ENCODE measurements around the gene PLA2G4E.

PLA2G4E gene

DNA sequence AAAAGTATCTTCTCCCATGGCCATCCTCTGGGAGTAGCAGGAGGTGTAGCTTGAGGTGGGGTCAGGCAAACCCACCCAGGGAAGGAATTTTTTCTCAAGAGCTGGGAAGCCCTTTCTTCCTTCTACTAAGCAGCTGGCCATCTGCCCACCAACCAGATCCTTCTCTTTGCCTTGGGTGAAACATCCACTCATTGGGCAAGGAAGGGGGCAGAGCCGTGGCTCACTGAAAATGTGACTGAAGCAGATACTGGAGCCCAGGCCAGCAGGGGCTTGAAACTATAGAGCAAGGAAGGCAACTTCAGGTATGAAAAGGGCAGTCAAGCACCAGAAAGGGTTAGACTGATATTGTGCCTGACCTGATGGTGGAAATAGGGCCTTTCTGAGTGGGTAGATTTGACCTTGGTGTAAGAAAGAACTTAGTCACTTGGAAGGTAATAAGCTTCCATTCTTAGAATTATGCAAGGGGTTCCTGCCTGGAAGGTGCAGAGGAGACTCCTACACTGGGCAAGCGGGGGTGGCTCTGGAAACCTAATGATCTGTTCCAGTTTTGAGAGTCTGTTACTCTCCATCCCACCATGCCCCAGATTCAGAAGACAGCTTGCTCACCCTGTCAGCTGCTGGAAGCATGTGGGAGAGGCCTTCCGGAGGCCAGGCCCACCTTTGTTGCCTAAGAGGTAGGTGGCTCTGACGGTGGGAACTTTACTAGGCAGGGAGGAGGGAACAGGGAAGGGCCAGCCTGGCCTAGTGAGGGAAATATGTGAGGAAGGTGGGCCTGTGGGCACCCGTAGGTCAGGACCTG lies 22.0 kb upstream of the PLA2G4E start:
- no peak overlapping the region for H2BK120ac ChIP-seq (ENCODE audit: low read depth, low read length)
- H4K8ac ChIP-seq (ENCODE audit: low read length): no peak overlapping the region
- no peak overlapping the region for H2AFZ ChIP-seq (ENCODE audit: low read depth, low read length)
- DNase-seq: no peak
- no peak overlapping the region for H3K23ac ChIP-seq (ENCODE audit: low read length in 2 of 2)
- peaks cover 16 to 32% of the 10 kb centered on the region in 2 experiments for H3K27me3 ChIP-seq (ENCODE audit: control insufficient read depth in 1 of 2, insufficient read depth in 1 of 2, low read length in 2 of 2)
- no peak overlapping the region for H4K91ac ChIP-seq (ENCODE audit: low read length)
- H3K27ac ChIP-seq (ENCODE audit: low read length, poor library complexity, severe bottlenecking): no peak overlapping the region
- no peaks in the 10 kb centered on the region for H3K9me3 ChIP-seq (ENCODE audit: control insufficient read depth, low read length)
- H2BK12ac ChIP-seq (ENCODE audit: low read length in 2 of 2): no peak overlapping the region
- H3K4me2 ChIP-seq (ENCODE audit: low read length, poor library complexity, severe bottlenecking): no peak overlapping the region
- no peak overlapping the region for H3K4me3 ChIP-seq (ENCODE audit: insufficient read depth in 1 of 2, low read depth in 1 of 2, low read length in 2 of 2)
- H2BK5ac ChIP-seq (ENCODE audit: low read depth, low read length, poor library complexity, severe bottlenecking): no peak overlapping the region
- no peaks in the 10 kb centered on the region for H3K4me1 ChIP-seq (ENCODE audit: control insufficient read depth, insufficient read depth, low read depth, low read length)
- no peaks in the 10 kb centered on the region for H3K79me1 ChIP-seq (replicated peaks; ENCODE audit: low read length, poor library complexity, severe bottlenecking)
- H3K18ac ChIP-seq (ENCODE audit: low read depth in 1 of 2, low read length in 2 of 2): no peak overlapping the region
- H2BK15ac ChIP-seq (ENCODE audit: low read depth, poor library complexity, severe bottlenecking): no peak overlapping the region
- no peak overlapping the region for H3K4ac ChIP-seq (ENCODE audit: low read depth in 1 of 2, low read length in 2 of 2)
- no peak overlapping the region for H3K14ac ChIP-seq (ENCODE audit: low read length in 2 of 2)
- no peak overlapping the region for H3K9ac ChIP-seq (ENCODE audit: low read length)
- no peaks in the 10 kb centered on the region for H3K36me3 ChIP-seq (ENCODE audit: control insufficient read depth in 1 of 2, insufficient read depth in 2 of 2, low read depth in 1 of 2, low read length in 2 of 2)
- H2AK5ac ChIP-seq (ENCODE audit: low read length, severe bottlenecking): no peak overlapping the region
- 80% methylated on average over 5 of the region's 5 CpGs for WGBS

DNA sequence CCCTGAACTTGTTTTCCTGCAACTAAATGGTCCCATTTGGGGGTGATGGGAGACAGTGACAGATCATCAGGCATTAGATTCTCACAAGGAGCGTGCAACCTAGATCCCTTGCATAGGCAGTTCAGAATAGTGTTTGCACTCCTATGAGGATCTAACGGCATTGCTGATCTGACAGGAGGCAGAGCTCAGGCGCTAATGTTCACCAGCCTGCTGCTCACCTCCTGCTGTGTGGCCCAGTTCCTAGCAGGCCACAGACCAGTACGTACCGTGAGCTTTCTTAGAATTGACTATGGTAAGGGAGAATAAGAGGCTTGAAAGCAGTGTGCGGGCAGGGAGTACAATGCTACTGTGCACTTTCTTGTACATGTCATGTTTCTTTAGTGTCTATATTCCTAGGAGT lies 17.6 kb upstream of the PLA2G4E start:
- no peak overlapping the region for H4K91ac ChIP-seq (ENCODE audit: low read length)
- no peak overlapping the region for H3K4ac ChIP-seq (ENCODE audit: low read depth in 1 of 2, low read length in 2 of 2)
- peaks cover 0 to 10% of the 10 kb centered on the region in 2 experiments for H3K27me3 ChIP-seq (ENCODE audit: control insufficient read depth in 1 of 2, insufficient read depth in 1 of 2, low read length in 2 of 2)
- H3K4me2 ChIP-seq (ENCODE audit: low read length, poor library complexity, severe bottlenecking): no peak overlapping the region
- 86% methylated on average over 5 of the region's 6 CpGs for WGBS
- H2BK5ac ChIP-seq (ENCODE audit: low read depth, low read length, poor library complexity, severe bottlenecking): no peak overlapping the region
- no peaks in the 10 kb centered on the region for H3K79me1 ChIP-seq (replicated peaks; ENCODE audit: low read length, poor library complexity, severe bottlenecking)
- H3K18ac ChIP-seq (ENCODE audit: low read depth in 1 of 2, low read length in 2 of 2): no peak overlapping the region
- H2AK5ac ChIP-seq (ENCODE audit: low read length, severe bottlenecking): no peak overlapping the region
- H2BK12ac ChIP-seq (ENCODE audit: low read length in 2 of 2): no peak overlapping the region
- no peak overlapping the region for H2AFZ ChIP-seq (ENCODE audit: low read depth, low read length)
- no peak overlapping the region for H3K9ac ChIP-seq (ENCODE audit: low read length)
- H4K8ac ChIP-seq (ENCODE audit: low read length): no peak overlapping the region
- no peak overlapping the region for H3K27ac ChIP-seq (ENCODE audit: low read length, poor library complexity, severe bottlenecking)
- no peaks in the 10 kb centered on the region for H3K9me3 ChIP-seq (ENCODE audit: control insufficient read depth, low read length)
- no peak for DNase-seq
- no peak overlapping the region for H3K14ac ChIP-seq (ENCODE audit: low read length in 2 of 2)
- no peaks in the 10 kb centered on the region for H3K36me3 ChIP-seq (ENCODE audit: control insufficient read depth in 1 of 2, insufficient read depth in 2 of 2, low read depth in 1 of 2, low read length in 2 of 2)
- H2BK15ac ChIP-seq (ENCODE audit: low read depth, poor library complexity, severe bottlenecking): no peak overlapping the region
- H2BK120ac ChIP-seq (ENCODE audit: low read depth, low read length): no peak overlapping the region
- H3K4me3 ChIP-seq (ENCODE audit: insufficient read depth in 1 of 2, low read depth in 1 of 2, low read length in 2 of 2): no peak overlapping the region
- H3K23ac ChIP-seq (ENCODE audit: low read length in 2 of 2): no peak overlapping the region
- H3K4me1 ChIP-seq (ENCODE audit: control insufficient read depth, insufficient read depth, low read depth, low read length): peaks cover 2% of the 10 kb centered on the region

DNA sequence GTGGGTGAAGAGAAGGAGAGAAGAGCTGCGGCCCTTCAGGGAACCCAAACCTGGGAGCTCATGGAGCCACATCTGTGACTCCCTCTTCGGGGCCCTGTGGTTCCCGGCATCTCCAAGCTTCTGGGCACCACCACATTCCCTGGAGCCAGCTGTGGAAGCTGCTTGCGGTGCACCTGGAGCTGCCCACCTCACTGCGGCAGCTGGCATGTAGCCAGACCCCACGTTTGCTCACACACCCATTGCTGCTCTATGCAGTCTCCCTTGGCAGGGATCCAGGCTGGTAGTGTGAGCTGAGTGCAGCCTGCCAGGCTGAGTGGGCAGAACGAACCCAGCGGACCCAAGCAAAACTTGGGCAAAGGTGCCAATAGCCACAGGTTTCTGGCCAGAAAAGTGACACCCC lies 16.8 kb upstream of the PLA2G4E start:
- no peak overlapping the region for H3K23ac ChIP-seq (ENCODE audit: low read length in 2 of 2)

DNA sequence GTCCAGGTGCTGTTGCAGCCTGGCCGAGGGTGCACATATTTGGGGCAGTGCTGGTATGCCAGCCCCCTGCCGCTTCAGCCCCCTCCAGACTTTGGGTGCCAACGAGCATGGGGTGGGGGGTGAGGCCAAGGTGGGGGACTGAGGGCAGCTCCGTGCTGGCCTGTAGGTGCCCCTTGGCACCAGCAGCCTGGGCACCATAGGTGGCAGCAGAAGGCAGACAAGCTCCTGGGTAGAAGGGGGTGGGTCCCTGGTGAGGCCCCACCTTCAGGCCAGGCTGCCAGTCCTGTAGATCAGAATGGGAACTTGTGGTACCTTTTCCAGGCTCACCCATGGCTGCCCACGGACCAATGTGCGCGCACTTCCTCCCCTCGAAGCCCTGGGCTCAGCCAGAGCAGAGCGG lies 16.1 kb upstream of the PLA2G4E start:
- WGBS: 95% methylated on average over 9 of the region's 9 CpGs
- Histone ChIP-seq H2AK5ac (ENCODE audit: low read length, severe bottlenecking) (no peak overlapping the region), H3K4ac (ENCODE audit: low read depth in 1 of 2, low read length in 2 of 2) (no peak overlapping the region), H3K4me2 (ENCODE audit: low read length, poor library complexity, severe bottlenecking) (no peak overlapping the region), H2BK120ac (ENCODE audit: low read depth, low read length) (no peak overlapping the region), H3K4me3 (ENCODE audit: insufficient read depth in 1 of 2, low read depth in 1 of 2, low read length in 2 of 2) (no peak overlapping the region), H3K36me3 (ENCODE audit: control insufficient read depth in 1 of 2, insufficient read depth in 2 of 2, low read depth in 1 of 2, low read length in 2 of 2) (no peaks in the 10 kb centered on the region), H3K14ac (ENCODE audit: low read length in 2 of 2) (no peak overlapping the region), H2BK5ac (ENCODE audit: low read depth, low read length, poor library complexity, severe bottlenecking) (no peak overlapping the region), H3K27me3 (ENCODE audit: control insufficient read depth in 1 of 2, insufficient read depth in 1 of 2, low read length in 2 of 2) (peaks cover 0 to 11% of the 10 kb centered on the region in 2 experiments), H4K91ac (ENCODE audit: low read length) (no peak overlapping the region), H3K79me1 (replicated peaks; ENCODE audit: low read length, poor library complexity, severe bottlenecking) (no peaks in the 10 kb centered on the region), H3K27ac (ENCODE audit: low read length, poor library complexity, severe bottlenecking) (no peak overlapping the region), H2BK12ac (ENCODE audit: low read length in 2 of 2) (no peak overlapping the region), H2AFZ (ENCODE audit: low read depth, low read length) (no peak overlapping the region), H3K9ac (ENCODE audit: low read length) (no peak overlapping the region), H2BK15ac (ENCODE audit: low read depth, poor library complexity, severe bottlenecking) (no peak overlapping the region), H3K23ac (ENCODE audit: low read length in 2 of 2) (no peak overlapping the region), H4K8ac (ENCODE audit: low read length) (no peak overlapping the region), H3K9me3 (ENCODE audit: control insufficient read depth, low read length) (peaks cover 4% of the 10 kb centered on the region), H3K4me1 (ENCODE audit: control insufficient read depth, insufficient read depth, low read depth, low read length) (peaks cover 2% of the 10 kb centered on the region), H3K18ac (ENCODE audit: low read depth in 1 of 2, low read length in 2 of 2) (no peak overlapping the region)
- DNase-seq: no peak

More for the DNA sequence above, 16.8 kb upstream of the PLA2G4E start:
- H2BK15ac ChIP-seq (ENCODE audit: low read depth, poor library complexity, severe bottlenecking): no peak overlapping the region
- DNase-seq: no peak
- H3K27me3 ChIP-seq (ENCODE audit: control insufficient read depth in 1 of 2, insufficient read depth in 1 of 2, low read length in 2 of 2): peaks cover 0 to 10% of the 10 kb centered on the region in 2 experiments
- H2AFZ ChIP-seq (ENCODE audit: low read depth, low read length): no peak overlapping the region
- no peak overlapping the region for H3K14ac ChIP-seq (ENCODE audit: low read length in 2 of 2)
- H2BK12ac ChIP-seq (ENCODE audit: low read length in 2 of 2): no peak overlapping the region
- H3K4me1 ChIP-seq (ENCODE audit: control insufficient read depth, insufficient read depth, low read depth, low read length): peaks cover 2% of the 10 kb centered on the region
- H2AK5ac ChIP-seq (ENCODE audit: low read length, severe bottlenecking): no peak overlapping the region
- H4K91ac ChIP-seq (ENCODE audit: low read length): no peak overlapping the region
- H3K18ac ChIP-seq (ENCODE audit: low read depth in 1 of 2, low read length in 2 of 2): no peak overlapping the region
- no peaks in the 10 kb centered on the region for H3K36me3 ChIP-seq (ENCODE audit: control insufficient read depth in 1 of 2, insufficient read depth in 2 of 2, low read depth in 1 of 2, low read length in 2 of 2)
- H3K9me3 ChIP-seq (ENCODE audit: control insufficient read depth, low read length): no peaks in the 10 kb centered on the region
- H2BK120ac ChIP-seq (ENCODE audit: low read depth, low read length): no peak overlapping the region
- no peak overlapping the region for H3K4me2 ChIP-seq (ENCODE audit: low read length, poor library complexity, severe bottlenecking)
- H3K9ac ChIP-seq (ENCODE audit: low read length): no peak overlapping the region
- H3K4me3 ChIP-seq (ENCODE audit: insufficient read depth in 1 of 2, low read depth in 1 of 2, low read length in 2 of 2): no peak overlapping the region
- WGBS: 96% methylated on average over 8 of the region's 8 CpGs
- no peak overlapping the region for H4K8ac ChIP-seq (ENCODE audit: low read length)
- no peak overlapping the region for H3K27ac ChIP-seq (ENCODE audit: low read length, poor library complexity, severe bottlenecking)
- no peak overlapping the region for H2BK5ac ChIP-seq (ENCODE audit: low read depth, low read length, poor library complexity, severe bottlenecking)
- H3K79me1 ChIP-seq (replicated peaks; ENCODE audit: low read length, poor library complexity, severe bottlenecking): no peaks in the 10 kb centered on the region
- H3K4ac ChIP-seq (ENCODE audit: low read depth in 1 of 2, low read length in 2 of 2): no peak overlapping the region

Data from mesenchymal stem cell (in vitro differentiated cells and primary cell).